ENCODE results near the gene PAXIP1.

PAXIP1 gene

DNA sequence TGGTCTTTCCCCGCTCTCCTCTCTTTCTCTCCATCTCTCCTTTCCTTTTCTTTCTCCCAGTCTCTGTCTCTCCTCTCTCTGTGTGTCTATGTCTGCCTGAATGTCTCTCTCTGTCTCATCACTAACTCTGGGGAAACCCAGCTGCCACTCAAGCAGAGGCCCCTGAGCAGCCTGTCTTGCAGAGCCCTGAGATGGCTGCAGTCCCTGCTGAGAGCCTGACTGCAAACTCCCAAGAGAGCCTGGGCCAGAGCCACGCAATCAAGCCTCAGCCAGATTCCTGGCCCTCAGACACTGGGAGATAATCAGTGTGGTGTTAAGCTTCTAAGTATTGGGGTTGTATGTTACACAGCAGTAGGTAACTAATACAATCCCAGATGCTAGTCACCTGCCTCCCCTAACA lies 91.5 kb downstream of the PAXIP1 start:
- DNase-seq: no peak

DNA sequence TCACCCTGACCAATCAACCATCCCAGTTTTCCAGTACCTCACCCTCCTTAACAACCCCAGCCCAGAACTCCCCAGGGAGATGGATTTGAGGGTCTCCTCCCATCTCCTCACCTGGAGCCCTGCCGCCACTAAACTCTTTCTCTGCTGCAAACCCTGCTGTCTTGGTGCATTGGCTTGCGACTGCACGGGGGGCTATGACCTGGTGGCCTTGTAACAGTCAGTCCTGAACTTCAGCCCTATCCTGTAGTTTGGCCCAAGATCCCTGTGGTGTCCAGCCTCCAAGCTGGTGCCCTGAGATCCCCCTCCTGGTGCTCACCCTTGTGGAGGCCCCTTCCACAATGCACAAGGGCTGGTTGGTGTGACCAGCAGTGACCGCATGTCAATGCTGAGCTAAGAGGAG lies 91.9 kb downstream of the PAXIP1 start:
- DNase-seq: no peak

DNA sequence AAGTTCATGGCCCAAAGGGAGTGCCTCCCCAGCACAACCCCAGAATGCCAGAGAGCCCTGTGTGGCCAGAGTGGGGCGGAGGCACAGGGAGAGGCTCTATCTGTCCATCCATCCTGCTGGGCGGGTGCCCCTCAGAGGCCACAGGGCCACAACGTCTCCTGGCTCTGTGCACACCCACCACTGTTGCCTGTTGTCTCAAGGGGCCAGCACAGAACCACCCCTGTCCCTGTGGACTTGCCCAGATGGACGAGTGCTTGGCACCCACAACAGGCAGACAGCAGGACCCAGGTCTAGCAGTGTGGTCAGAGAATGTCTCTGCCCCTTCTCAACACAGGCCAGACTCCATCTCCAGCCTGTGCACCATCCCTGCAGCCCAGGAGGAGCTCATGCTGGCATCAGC lies 92.8 kb downstream of the PAXIP1 start:
- no peak for DNase-seq

- no peak for DNase-seq
These were observed 93.5 kb downstream of the PAXIP1 start for GRCh38 chr7:154909241-154910105.

DNA sequence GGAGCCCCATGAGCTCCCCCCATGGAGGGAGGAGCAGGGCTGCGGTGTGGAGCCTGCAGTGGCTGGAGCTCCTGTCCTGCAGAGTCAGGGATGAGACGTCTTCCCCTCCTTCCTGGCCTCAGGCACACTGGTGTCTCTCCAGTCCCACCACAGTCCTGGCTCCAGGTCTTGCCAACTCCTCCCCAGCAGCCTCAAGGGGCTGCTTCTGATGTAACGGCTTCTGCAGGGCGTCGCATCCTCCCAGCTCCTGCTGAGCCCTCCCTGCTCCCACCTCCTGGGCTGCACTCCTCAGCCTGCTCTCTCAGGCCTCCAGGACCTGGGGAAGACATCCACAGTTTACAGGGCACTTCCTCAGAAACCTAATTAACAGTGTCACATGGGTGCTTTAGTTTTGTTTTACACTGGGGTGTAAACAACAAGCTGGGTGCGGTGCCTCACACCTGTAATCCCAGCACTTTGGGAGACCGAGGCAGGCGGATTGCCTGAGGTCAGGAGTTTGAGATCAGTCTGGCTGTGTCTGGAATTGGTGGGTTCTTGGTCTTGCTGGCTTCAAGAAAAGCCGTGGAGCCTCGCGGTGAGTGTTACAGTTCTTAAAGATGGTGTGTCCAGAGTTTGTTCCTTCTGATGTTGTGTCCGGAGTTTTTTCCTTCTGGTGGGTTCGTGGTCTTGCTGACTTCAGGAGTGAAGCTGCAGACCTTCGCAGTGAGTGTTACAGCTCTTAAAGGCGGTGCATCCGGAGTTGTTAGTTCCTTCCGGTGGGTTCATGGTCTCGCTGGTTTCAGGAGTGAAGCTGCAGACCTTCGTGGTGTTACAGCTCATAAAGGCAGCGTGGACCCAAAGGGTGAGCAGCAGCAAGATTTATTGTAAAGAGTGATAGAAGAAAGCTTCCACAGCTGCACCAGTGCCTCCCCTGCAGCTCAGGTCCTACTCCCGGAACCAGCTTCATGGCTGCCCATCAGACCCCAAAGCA lies 95.0 kb downstream of the PAXIP1 start:
- no peak for DNase-seq

DNA sequence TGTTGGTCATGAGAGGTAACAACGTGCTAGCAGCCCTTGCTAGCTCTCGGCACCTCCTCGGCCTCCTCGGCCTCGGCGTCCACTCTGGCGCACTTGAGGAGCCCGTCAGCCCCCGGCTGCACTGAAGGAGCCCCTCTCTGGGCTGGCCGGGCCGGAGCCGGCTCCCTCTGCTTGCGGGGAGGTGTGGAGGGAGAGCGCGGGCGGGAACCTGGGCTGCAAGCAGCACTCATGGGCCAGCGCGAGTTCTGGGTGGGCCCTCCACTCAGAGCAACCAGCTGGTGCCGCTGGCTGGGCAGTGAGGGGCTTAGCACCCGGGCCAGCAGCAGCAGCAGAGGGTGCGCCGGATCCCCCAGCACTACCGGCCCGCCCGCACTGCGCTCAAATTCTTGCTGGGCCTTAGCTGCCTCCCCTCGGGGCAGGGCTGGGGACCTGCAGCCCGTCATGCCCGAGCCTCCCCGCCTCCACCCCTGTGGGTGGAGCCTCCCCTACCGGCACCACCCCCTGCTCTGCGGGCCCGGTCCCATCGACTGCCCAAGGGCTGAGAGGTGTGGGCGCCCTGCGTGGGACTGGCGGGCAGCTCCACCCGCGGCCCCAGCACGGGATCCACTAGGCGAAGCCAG lies 96.1 kb downstream of the PAXIP1 start:
- DNase-seq: no peak

- no peak for DNase-seq
These were observed 96.7 kb downstream of the PAXIP1 start for GRCh38 chr7:154906201-154906600.

DNA sequence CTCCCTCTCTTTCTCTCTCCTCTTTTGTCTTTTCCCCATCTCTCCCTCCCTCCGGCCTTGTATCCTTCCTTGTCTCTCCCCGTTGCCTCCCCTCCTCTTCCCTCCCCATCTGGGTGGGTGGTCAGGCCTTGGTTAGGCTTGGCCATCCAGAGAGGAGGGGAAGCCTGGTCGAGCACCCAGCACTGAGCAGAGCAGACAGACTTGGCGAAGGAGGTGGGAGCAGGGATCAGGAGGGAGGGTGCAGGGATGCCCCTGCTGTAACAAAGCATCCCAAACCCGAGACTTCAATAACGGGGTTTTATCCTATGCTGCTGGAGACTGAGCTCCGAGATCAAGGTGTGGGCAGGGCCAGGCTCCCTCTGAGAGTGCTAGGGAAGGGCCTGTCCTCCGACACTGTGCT lies 97.3 kb downstream of the PAXIP1 start:
- DNase-seq: no peak

GRCh38 chr7:154905146-154905545 lies 97.8 kb downstream of the PAXIP1 start:
- DNase-seq: no peak

DNA sequence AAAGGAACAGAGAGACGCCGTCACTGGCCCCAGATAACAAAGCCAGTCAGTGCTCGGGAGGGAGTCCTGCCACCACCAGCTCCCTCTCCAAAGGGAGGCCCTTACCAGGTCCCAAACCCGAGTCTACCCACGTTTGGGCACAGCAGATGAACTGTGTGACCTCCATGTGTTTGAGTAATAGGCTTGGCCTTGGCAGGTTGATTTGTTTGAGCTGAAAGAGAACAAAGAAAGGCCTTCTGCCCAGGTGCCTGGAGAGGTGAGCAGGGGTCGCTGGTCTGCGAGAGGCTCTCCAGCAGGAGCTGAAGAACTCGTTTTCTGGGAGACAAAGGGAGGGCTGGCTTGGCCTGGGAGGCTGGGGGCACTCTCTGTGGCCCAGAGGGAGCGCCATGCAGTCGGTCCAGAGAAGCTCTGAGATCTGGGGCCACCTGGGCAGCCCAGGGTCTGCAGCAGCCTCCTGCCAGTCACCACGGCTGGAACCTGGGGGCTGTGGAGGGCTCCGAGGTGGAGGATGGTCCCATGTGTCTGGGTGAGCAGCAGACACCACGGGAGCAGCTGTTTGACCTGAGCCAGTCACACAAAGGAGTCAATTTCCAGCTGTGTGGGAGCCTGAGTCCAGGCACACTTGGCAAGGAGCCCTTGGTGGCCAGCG lies 99.7 kb downstream of the PAXIP1 start:
- no peak for DNase-seq

GRCh38 chr7:154902600-154903082 lies 100.3 kb downstream of the PAXIP1 start:
- DNase-seq: no peak

DNA sequence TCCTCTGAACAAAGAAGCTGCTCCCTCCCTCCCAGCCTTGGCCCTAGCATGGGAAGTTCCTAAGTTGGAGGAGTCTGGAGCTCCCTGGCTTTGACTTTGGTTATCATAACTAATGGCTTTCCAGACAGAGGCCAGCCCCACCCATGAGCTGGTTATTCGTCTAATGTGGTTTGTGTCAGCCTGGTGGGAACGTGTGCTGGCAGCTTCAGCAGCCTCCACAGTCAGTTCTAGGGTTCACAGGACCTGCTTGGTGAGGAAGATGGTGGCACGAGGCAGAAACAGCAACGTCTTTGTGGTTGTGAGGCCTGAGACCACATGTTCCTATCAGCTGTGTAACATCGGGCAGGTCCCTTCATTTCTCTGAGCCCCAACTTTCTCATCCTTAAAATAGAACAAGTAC lies 103.1 kb downstream of the PAXIP1 start:
- DNase-seq: no peak

DNA sequence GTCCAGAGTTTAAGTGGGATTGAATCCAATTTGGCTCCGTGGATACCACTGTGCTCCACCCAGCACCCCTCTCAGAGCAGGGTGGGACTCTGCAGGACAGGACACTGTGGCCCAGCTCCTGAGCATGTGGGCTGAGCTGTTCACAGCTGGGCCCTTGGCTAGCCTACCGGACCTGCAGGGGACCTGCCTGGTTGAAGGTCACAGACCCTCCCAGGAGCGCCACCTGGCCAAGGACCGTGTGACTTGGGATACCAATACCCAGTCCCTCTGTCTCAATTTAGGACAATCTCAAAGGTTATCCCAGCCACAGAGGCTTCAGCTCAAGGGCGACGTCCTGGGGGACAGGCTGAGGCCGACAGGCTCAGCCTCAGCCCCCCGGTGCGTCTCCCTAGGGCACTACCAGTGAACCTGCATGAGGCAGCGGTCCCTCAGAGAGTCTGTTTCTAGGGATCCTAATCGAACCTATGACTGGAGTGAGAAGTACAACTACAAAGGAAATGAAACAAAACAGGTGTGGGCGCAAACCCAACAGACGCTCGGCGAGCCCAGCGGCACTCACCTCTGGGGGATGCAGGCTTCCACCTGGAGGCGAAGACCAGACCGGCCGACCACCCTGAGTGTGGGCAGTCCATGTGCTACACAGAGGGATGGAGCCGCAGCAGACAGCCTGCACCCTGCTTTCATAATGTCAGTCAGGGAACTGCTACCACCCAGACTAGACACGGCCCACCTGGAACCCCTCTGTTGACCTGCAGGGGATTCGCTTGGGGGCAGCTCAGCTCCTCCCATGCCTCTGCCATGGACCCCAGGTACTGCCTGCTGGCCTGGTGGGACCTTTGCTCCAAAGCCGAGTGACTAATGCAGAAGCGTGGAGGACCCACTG lies 103.7 kb downstream of the PAXIP1 start:
- DNase-seq: no peak

- no peak for DNase-seq
These were observed 106.8 kb downstream of the PAXIP1 start for GRCh38 chr7:154896076-154896475.

Measured in NCI-H2029 treated with DMSO at 0.1 percent for 48 hours (cell line).